EH (cell line): Measurements from ENCODE around the gene PBXIP1.

ENCODE experiments used
- DNase-seq: peaks from one replicate; pipeline ENCODE4 v3.0.0-alpha.2; 2015; ENCODE audit warnings: low read depth

Gene PBXIP1

GRCh38 chr1:154957091-154957657 is 1.3 kb upstream of the PBXIP1 start:
- DNase-seq: no peak

GRCh38 chr1:154956544-154956941 is 644 bp upstream of the PBXIP1 start:
- no peak for DNase-seq

GRCh38 chr1:154955039-154955717 is 721 bp downstream of the PBXIP1 start:
- peak; percentile 73 for DNase-seq

GRCh38 chr1:154954541-154954940 is 1.4 kb downstream of the PBXIP1 start:
- no peak for DNase-seq

GRCh38 chr1:154953611-154954038 is 2.3 kb downstream of the PBXIP1 start:
- DNase-seq: no peak

GRCh38 chr1:154952664-154953063 is 3.2 kb downstream of the PBXIP1 start:
- DNase-seq: no peak

- no peak for DNase-seq
Measured at GRCh38 chr1:154951901-154952657, 3.8 kb downstream of the PBXIP1 start.

- DNase-seq: no peak
Measured at GRCh38 chr1:154948079-154948478, 7.8 kb downstream of the PBXIP1 start.

- no peak for DNase-seq
Measured at GRCh38 chr1:154945962-154946850, 9.7 kb downstream of the PBXIP1 start.

GRCh38 chr1:154945160-154945961 is 10.5 kb downstream of the PBXIP1 start:
- DNase-seq: no peak

- DNase-seq: no peak
Measured at GRCh38 chr1:154944401-154945159, 11.3 kb downstream of the PBXIP1 start.

GRCh38 chr1:154943649-154944400 is 12.1 kb downstream of the PBXIP1 start:
- peak; percentile 47 for DNase-seq

GRCh38 chr1:154941333-154942013 is 14.4 kb downstream of the PBXIP1 start:
- DNase-seq: peak; percentile 52

- no peak for DNase-seq
Measured at GRCh38 chr1:154940651-154941194, 15.2 kb downstream of the PBXIP1 start.

GRCh38 chr1:154940213-154940560 is 15.7 kb downstream of the PBXIP1 start:
- DNase-seq: no peak

- no peak for DNase-seq
Measured at GRCh38 chr1:154938604-154939399, 17.1 kb downstream of the PBXIP1 start.

- DNase-seq: no peak
Measured at GRCh38 chr1:154937988-154938386, 17.9 kb downstream of the PBXIP1 start.
